BE2C (cell line): ENCODE results near the gene KCTD5.

Experiments
- DNase-seq: peaks from one replicate; pipeline ENCODE4 v3.0.0-alpha.2; 2020
- H3K27me3 ChIP-seq: fragments of 250-450 bp; sonication (Bioruptor Pico); 2 replicates; pipeline ENCODE4 v1.5.1; 2020; ENCODE audit warnings: mild to moderate bottlenecking
- H3K36me3 ChIP-seq: fragments of 250-450 bp; sonication (Bioruptor Pico); 2 replicates; pipeline ENCODE4 v1.5.1; 2020; ENCODE audit warnings: mild to moderate bottlenecking
- H3K4me1 ChIP-seq: fragments of 250-450 bp; sonication (Bioruptor Pico); 2 replicates; pipeline ENCODE4 v1.5.1; 2020
- H3K4me3 ChIP-seq: 2 replicates; pipeline ENCODE4 v1.5.1; 2011; ENCODE audit warnings: low read depth, low read length
- H3K9me3 ChIP-seq: fragments of 250-450 bp; sonication (Bioruptor Pico); 2 replicates; pipeline ENCODE4 v1.5.1; 2020
- CTCF ChIP-seq: IDR thresholded peaks from 2 replicates; pipeline ENCODE4 v1.5.1; 2012; ENCODE audit warnings: mild to moderate bottlenecking, low read depth, low read length

The KCTD5 gene

GRCh38 chr16:2708955-2709587, 26.7 kb downstream of the KCTD5 start:
- Histone ChIP-seq H3K4me3 (no peak overlapping the region), H3K4me1 (no peaks in the 10 kb centered on the region), H3K36me3 (peaks cover 24% of the 10 kb centered on the region), H3K27me3 (no peaks in the 10 kb centered on the region), H3K9me3 (no peaks in the 10 kb centered on the region)
- TF ChIP-seq CTCF, result no peak
- no peak for DNase-seq

- Histone ChIP-seq H3K9me3 (no peaks in the 10 kb centered on the region), H3K4me1 (no peaks in the 10 kb centered on the region), H3K36me3 (peaks cover 20% of the 10 kb centered on the region), H3K27me3 (no peaks in the 10 kb centered on the region), H3K4me3 (no peak overlapping the region)
- TF ChIP-seq CTCF, result no peak
- no peak for DNase-seq
These were observed 27.3 kb downstream of the KCTD5 start for GRCh38 chr16:2709588-2709984.

- DNase-seq, result no peak
- no peak overlapping the region for H3K4me3 ChIP-seq
- no peaks in the 10 kb centered on the region for H3K4me1 ChIP-seq
- H3K27me3 ChIP-seq, result no peaks in the 10 kb centered on the region
- H3K9me3 ChIP-seq, result no peaks in the 10 kb centered on the region
- peaks cover 20% of the 10 kb centered on the region for H3K36me3 ChIP-seq
- TF ChIP-seq CTCF, result no peak
These were observed 27.8 kb downstream of the KCTD5 start for GRCh38 chr16:2710021-2710710.

- no peaks in the 10 kb centered on the region for H3K4me1 ChIP-seq
- no peak for TF ChIP-seq CTCF
These were observed 28.4 kb downstream of the KCTD5 start for GRCh38 chr16:2710711-2711231.

GRCh38 chr16:2711370-2712062, 29.2 kb downstream of the KCTD5 start:
- Histone ChIP-seq H3K4me3 (no peak overlapping the region), H3K9me3 (no peaks in the 10 kb centered on the region), H3K36me3 (peaks cover 15% of the 10 kb centered on the region), H3K4me1 (no peaks in the 10 kb centered on the region), H3K27me3 (no peaks in the 10 kb centered on the region)
- no peak for DNase-seq
- TF ChIP-seq CTCF, result no peak

More at GRCh38 chr16:2710711-2711231, 28.4 kb downstream of the KCTD5 start:
- Histone ChIP-seq H3K4me3 (no peak overlapping the region), H3K27me3 (no peaks in the 10 kb centered on the region), H3K36me3 (peaks cover 20% of the 10 kb centered on the region), H3K9me3 (no peaks in the 10 kb centered on the region)
- DNase-seq, result no peak
